ENCODE results near the gene SLC22A23. TPM values are rescaled to one million over a fixed set of nuclear protein-coding genes. Genes with fewer than 3 reads are reported as not detected.

SLC22A23 gene
- total RNA-seq, 2 donors from 2014 or later = 11.1 to 13.3 TPM

DNA sequence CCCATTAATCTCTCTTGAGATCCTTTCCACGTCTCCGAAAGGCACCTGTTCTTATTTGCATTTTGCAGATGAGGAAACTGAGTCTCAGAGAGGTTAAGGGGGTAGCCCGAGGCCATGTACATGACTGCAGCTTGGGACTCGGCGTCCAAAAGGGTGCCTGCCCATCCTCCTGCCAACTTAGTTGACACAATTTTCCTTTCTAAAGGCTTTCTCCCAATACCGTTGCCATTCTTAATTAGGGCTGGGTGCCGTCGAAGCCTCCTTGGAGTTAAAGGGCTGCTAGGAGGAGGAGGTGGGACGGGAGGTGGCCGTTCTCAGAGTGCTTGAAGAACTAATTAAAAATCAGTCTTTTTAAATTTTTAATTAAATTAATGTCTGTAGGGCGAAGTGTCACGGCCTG, 198.6 kb downstream of the SLC22A23 start:
- Mint-ChIP-seq H3K9me3 (peaks cover 7% of the 10 kb centered on the region), H3K4me3 (peak overlapping the region; percentile 90), H3K4me1 (peaks cover 13% of the 10 kb centered on the region), H3K27ac (no peak overlapping the region), H3K36me3 (ENCODE audit: low read depth) (peaks cover 4% of the 10 kb centered on the region), H3K27me3 (ENCODE audit: insufficient read depth) (peaks cover 49% of the 10 kb centered on the region)
- H3K36me3 ChIP-seq (ENCODE audit: control insufficient read depth, insufficient read depth, low read length) = no peaks in the 10 kb centered on the region
- no peak overlapping the region for H3K27ac ChIP-seq (ENCODE audit: low read depth, low read length)
- H3K9ac ChIP-seq (ENCODE audit: extremely low read depth, low read length, poor library complexity, severe bottlenecking) = no peak overlapping the region
- no peaks in the 10 kb centered on the region for H3K4me1 ChIP-seq (ENCODE audit: control insufficient read depth, insufficient read depth, low read length)
- no peak for DNase-seq
- peaks cover 19% of the 10 kb centered on the region for H3K27me3 ChIP-seq (ENCODE audit: control insufficient read depth, insufficient read depth, low read length, poor library complexity, severe bottlenecking)
- 71 to 80% methylated on average over 4 to 11 of the region's 12 CpGs for WGBS, 2 experiments (ENCODE audit: insufficient coverage in 1 of 2, insufficient read length in 1 of 2)
- TF ChIP-seq, protein P1, sequence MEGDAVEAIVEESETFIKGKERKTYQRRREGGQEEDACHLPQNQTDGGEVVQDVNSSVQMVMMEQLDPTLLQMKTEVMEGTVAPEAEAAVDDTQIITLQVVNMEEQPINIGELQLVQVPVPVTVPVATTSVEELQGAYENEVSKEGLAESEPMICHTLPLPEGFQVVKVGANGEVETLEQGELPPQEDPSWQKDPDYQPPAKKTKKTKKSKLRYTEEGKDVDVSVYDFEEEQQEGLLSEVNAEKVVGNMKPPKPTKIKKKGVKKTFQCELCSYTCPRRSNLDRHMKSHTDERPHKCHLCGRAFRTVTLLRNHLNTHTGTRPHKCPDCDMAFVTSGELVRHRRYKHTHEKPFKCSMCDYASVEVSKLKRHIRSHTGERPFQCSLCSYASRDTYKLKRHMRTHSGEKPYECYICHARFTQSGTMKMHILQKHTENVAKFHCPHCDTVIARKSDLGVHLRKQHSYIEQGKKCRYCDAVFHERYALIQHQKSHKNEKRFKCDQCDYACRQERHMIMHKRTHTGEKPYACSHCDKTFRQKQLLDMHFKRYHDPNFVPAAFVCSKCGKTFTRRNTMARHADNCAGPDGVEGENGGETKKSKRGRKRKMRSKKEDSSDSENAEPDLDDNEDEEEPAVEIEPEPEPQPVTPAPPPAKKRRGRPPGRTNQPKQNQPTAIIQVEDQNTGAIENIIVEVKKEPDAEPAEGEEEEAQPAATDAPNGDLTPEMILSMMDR (conservative IDR thresholded peaks at IDR 0.05) = no peak
- peak overlapping the region; percentile 86 for H3K4me3 ChIP-seq (ENCODE audit: low read length)
- no peaks in the 10 kb centered on the region for H3K9me3 ChIP-seq (ENCODE audit: control insufficient read depth, low read length)

DNA sequence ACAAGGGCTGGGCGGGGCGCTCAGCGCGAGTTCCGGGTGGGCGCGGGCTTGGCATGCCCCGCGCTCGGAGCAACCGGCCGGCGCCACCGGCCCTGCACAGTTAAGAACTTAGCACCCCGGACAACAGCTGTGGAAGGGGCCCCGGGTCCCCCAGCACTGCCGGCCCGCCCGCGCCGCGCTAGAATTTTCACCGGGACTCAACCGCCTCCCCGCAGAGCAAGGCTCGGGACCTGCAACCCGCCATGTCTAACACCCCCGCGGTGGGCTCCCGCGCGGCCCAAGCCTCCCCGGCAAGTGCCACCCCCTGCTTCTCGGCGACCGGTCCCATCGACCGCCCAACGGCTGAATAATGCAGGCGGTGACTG, 203.3 kb downstream of the SLC22A23 start:
- TF ChIP-seq, protein P1 (conservative IDR thresholded peaks at IDR 0.05) = no peak
- Mint-ChIP-seq H3K4me3 (no peak overlapping the region), H3K4me1 (peaks cover 19% of the 10 kb centered on the region), H3K27me3 (ENCODE audit: insufficient read depth) (peaks cover 89% of the 10 kb centered on the region), H3K36me3 (ENCODE audit: low read depth) (peaks cover 4% of the 10 kb centered on the region), H3K9me3 (peaks cover 9% of the 10 kb centered on the region), H3K27ac (no peak overlapping the region)
- Histone ChIP-seq H3K4me3 (ENCODE audit: low read length) (no peak overlapping the region), H3K27ac (ENCODE audit: low read depth, low read length) (no peak overlapping the region), H3K9ac (ENCODE audit: extremely low read depth, low read length, poor library complexity, severe bottlenecking) (no peak overlapping the region), H3K27me3 (ENCODE audit: control insufficient read depth, insufficient read depth, low read length, poor library complexity, severe bottlenecking) (peaks cover 54% of the 10 kb centered on the region), H3K36me3 (ENCODE audit: control insufficient read depth, insufficient read depth, low read length) (no peaks in the 10 kb centered on the region), H3K4me1 (ENCODE audit: control insufficient read depth, insufficient read depth, low read length) (peaks cover 20% of the 10 kb centered on the region), H3K9me3 (ENCODE audit: control insufficient read depth, low read length) (no peaks in the 10 kb centered on the region)
- no peak for DNase-seq
- WGBS, 2 experiments (ENCODE audit: insufficient coverage in 1 of 2, insufficient read length in 1 of 2) = 97 to 98% methylated on average over 21 to 40 of the region's 40 CpGs

DNA sequence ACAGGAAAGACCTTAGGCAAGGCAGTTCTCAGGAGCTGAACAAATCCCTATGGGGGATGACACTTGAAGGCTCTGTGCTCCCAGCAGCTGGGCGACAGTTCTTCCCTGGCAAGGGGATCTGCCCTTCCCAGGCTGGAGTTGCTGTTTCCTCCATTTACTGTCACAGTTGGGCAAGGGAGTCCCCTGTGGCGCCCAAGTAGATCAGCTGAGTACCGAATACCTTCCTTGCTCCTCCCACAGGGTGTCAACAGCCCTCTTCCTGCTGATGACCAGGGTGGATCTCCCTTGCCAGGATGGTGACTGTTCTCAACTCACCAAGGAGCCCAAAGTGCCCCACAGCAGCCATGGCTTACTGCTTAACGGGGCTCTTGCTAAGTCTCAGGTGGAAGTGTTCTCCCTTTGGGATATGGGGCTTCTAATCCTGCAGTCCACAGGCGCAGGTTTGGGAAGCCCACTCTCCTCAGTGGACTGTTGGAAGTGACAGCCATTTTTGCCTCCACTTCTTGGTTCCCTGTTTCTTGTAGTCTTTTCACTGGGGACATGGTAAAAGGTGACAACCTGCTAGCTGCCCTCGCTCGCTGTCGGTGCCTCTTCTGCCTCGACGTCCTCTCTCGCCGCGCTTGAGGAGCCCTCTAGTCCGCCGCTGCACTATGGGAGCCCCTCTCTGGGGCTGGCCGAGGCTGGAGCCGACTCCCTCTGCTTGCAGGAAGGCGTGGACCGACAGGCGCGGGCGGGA, 203.8 kb downstream of the SLC22A23 start:
- DNase-seq = no peak
- H3K9ac ChIP-seq (ENCODE audit: extremely low read depth, low read length, poor library complexity, severe bottlenecking) = no peak overlapping the region
- H3K27me3 ChIP-seq (ENCODE audit: control insufficient read depth, insufficient read depth, low read length, poor library complexity, severe bottlenecking) = peaks cover 54% of the 10 kb centered on the region
- Mint-ChIP-seq H3K4me3 (no peak overlapping the region), H3K4me1 (peaks cover 24% of the 10 kb centered on the region), H3K36me3 (ENCODE audit: low read depth) (peaks cover 4% of the 10 kb centered on the region), H3K9me3 (peaks cover 9% of the 10 kb centered on the region), H3K27ac (no peak overlapping the region), H3K27me3 (ENCODE audit: insufficient read depth) (peaks cover 91% of the 10 kb centered on the region)
- TF ChIP-seq, protein P1 (conservative IDR thresholded peaks at IDR 0.05) = no peak
- H3K36me3 ChIP-seq (ENCODE audit: control insufficient read depth, insufficient read depth, low read length) = no peaks in the 10 kb centered on the region
- H3K4me3 ChIP-seq (ENCODE audit: low read length) = no peak overlapping the region
- H3K27ac ChIP-seq (ENCODE audit: low read depth, low read length) = no peak overlapping the region
- H3K4me1 ChIP-seq (ENCODE audit: control insufficient read depth, insufficient read depth, low read length) = peaks cover 20% of the 10 kb centered on the region
- WGBS, 2 experiments (ENCODE audit: insufficient coverage in 1 of 2, insufficient read length in 1 of 2) = 95 to 96% methylated on average over 13 to 22 of the region's 22 CpGs
- H3K9me3 ChIP-seq (ENCODE audit: control insufficient read depth, low read length) = no peaks in the 10 kb centered on the region
